Astrocyte of the spinal cord (primary cell): ENCODE results near the gene UIMC1.

Experiments
- DNase-seq: peaks from one replicate; pipeline ENCODE4 v3.0.0; 2011; ENCODE audit warnings: low read depth, low spot score
- H3K4me3 ChIP-seq: 2 replicates; pipeline ENCODE4 v1.5.1; 2011; ENCODE audit warnings: low read depth, mild to moderate bottlenecking, low read length, moderate library complexity
- in situ Hi-C: cut with HindIII; loops from 2 replicates; pipeline ENCODE4 v1.10.0; 2017; ENCODE audit warnings: low sequenced_read_pairs
- TF ChIP-seq, protein P1 (sequence below): IDR thresholded peaks from 2 replicates; pipeline ENCODE4 v1.5.1; 2012; ENCODE audit warnings: low read depth, mild to moderate bottlenecking, low read length, inconsistent platforms

Gene UIMC1

DNA sequence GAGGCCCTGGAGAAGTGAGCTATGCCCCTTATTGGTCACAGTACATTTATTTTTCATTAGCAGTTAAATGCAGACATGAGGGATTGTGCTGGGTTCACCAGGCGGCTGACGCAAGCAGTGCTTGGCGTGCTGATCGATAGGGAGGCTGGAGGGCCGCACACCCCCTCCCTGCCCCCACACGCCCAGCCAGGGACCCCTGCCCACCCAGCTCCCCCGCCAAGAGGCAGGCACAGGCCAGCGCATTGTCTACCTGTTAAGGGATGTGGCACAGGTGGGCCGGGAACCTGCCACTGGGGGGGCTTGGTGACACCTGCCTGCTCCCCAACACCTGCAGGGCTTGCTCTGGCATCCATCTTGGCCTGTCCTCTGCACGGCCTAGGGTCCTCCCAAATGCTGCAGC, 146.7 kb downstream of the UIMC1 start:
- TF ChIP-seq, protein P1, sequence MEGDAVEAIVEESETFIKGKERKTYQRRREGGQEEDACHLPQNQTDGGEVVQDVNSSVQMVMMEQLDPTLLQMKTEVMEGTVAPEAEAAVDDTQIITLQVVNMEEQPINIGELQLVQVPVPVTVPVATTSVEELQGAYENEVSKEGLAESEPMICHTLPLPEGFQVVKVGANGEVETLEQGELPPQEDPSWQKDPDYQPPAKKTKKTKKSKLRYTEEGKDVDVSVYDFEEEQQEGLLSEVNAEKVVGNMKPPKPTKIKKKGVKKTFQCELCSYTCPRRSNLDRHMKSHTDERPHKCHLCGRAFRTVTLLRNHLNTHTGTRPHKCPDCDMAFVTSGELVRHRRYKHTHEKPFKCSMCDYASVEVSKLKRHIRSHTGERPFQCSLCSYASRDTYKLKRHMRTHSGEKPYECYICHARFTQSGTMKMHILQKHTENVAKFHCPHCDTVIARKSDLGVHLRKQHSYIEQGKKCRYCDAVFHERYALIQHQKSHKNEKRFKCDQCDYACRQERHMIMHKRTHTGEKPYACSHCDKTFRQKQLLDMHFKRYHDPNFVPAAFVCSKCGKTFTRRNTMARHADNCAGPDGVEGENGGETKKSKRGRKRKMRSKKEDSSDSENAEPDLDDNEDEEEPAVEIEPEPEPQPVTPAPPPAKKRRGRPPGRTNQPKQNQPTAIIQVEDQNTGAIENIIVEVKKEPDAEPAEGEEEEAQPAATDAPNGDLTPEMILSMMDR: no peak
- H3K4me3 ChIP-seq: no peak overlapping the region
- DNase-seq: no peak
- in situ Hi-C loops: no loop called here

DNA sequence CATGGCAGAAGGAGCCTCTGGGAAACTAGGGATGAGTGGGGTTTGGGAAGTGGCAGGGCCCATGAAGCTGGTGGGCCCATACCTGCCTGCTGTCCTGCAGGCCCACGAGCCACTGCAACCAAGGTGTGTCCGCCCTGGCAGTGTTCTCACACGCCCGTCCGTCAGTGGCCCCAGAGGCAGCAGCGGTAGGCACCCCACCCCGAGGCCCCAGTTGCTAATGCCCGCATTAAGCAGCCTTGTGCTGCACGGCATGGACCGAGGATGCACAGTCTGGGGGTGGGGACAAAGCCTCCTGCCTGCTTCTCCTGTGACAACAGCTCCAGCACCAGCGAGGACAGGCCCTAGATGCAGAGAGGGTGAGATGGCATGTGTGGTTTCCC, 148.7 kb downstream of the UIMC1 start:
- no peak overlapping the region for H3K4me3 ChIP-seq
- TF ChIP-seq, protein P1: no peak
- DNase-seq: no peak
- in situ Hi-C loops: no loop called here

DNA sequence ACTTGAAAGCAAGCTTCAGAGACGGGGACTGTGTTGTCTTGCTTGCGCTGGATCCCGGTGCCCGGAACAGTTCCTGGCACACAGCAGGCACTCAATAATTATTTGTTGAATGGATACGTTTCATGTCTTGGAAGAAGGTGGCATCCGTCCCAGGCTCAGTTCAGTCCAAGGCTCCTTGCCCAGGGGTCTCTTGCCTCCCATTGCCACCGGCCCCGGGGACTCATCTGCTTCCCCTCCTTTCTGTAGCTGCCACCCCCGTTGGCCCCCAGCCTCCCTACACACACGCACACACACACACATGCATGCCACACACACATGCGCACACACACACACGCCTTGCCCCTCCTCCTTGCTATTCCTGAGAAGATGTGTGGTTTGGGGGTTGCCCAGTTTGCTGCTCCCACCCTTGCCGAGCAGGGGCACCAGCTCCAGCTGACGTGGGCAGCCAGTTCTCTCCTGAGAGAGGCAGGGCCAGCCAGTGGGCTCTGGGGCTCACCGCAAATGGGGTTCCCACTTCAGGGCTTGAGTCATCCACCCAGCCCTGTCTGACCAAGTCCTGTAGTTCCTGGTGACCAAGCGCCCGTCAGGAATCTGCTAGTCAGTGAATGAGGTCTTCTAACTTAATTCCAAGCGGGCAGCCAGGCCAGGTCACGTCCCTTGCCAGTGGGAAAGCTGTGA, 149.2 kb downstream of the UIMC1 start:
- H3K4me3 ChIP-seq: no peak overlapping the region
- TF ChIP-seq, protein P1: no peak
- in situ Hi-C loops: no loop called here
- DNase-seq: no peak

DNA sequence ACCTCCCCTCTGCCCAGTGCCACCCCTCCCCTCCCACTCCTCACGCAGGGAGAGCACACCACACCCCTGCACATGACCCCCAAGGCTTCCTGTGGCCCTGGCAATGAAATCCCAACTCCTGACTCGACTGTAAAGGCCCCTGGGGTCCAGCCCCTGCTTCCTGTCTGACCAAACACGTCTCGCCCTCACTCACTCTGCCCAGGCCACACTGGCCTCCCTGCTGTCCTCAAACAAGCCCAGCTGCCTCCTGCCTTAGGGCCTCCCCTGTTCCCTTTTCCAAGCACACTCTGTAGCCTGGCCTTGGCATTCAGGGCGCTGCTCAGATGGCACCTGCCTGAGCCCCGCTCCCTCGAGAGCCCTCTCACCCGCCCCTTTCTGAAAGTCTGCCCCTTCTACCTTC, 149.8 kb downstream of the UIMC1 start:
- TF ChIP-seq, protein P1: no peak
- DNase-seq: no peak
- no peak overlapping the region for H3K4me3 ChIP-seq
- in situ Hi-C loops: no loop called here

DNA sequence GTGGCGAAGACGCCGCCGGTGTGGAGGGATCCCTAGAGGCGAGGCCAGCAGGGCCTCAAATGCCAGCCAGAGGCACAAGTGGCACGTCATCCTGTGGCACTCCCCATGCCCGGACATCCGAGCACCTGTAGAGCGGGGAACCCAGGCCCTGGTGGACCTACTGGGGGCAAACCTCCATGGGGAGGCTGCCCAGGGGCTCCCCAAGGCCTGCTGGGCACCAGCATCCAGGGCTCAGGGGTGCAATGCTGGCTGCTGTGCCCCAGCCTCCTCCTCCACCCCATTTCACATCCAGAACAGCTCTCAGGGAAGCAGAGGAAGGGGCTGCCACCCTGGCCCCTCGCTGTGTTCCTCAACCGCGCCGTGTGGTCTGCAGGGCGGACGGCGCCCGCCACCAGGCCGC, 151.0 kb downstream of the UIMC1 start:
- no peak for DNase-seq
- in situ Hi-C loops: no loop called here
- TF ChIP-seq, protein P1: no peak
- no peak overlapping the region for H3K4me3 ChIP-seq
